NB4 (cell line): Measurements from ENCODE around the gene ACACB.

Source experiments
- DNase-seq: peaks from one replicate; pipeline ENCODE4 v3.0.0; 2010; ENCODE audit warnings: low read depth
- H3K4me3 ChIP-seq: one replicate; pipeline ENCODE4 v1.5.1; 2011; ENCODE audit warnings: mild to moderate bottlenecking, low read depth, low read length, moderate library complexity
- CTCF ChIP-seq: IDR thresholded peaks from one replicate; pipeline ENCODE4 v1.5.1; 2012; ENCODE audit warnings: low read depth, low read length
- MAX ChIP-seq: IDR thresholded peaks from 2 replicates; pipeline ENCODE4 v1.6.1; 2011; ENCODE audit warnings: low read depth, low read length
- MYC ChIP-seq: IDR thresholded peaks from 2 replicates; pipeline ENCODE4 v1.6.1; 2011; ENCODE audit warnings: low read depth, low read length
- POLR2A ChIP-seq: IDR thresholded peaks from 2 replicates; pipeline ENCODE4 v1.6.1; 2011; ENCODE audit warnings: mild to moderate bottlenecking; ENCODE audit not compliant: insufficient read length; ENCODE audit errors: extremely low read depth

ACACB gene

GRCh38 chr12:109126784-109127183 is 10.4 kb downstream of the ACACB start:
- DNase-seq: no peak
- no peak overlapping the region for H3K4me3 ChIP-seq
- TF ChIP-seq CTCF: no peak
- TF ChIP-seq POLR2A: no peak
- no peak for TF ChIP-seq MYC
- no peak for TF ChIP-seq MAX

GRCh38 chr12:109127533-109128242 is 11.3 kb downstream of the ACACB start:
- no peak for DNase-seq
- TF ChIP-seq MYC (no peak), MAX (no peak), CTCF (no peak), POLR2A (no peak)
- no peak overlapping the region for H3K4me3 ChIP-seq

- TF ChIP-seq MAX: no peak
- no peak for TF ChIP-seq POLR2A
- TF ChIP-seq CTCF: no peak
- TF ChIP-seq MYC: no peak
- peak; percentile 34 for DNase-seq
- H3K4me3 ChIP-seq: no peak overlapping the region
Measured at GRCh38 chr12:109130297-109131153, 14.1 kb downstream of the ACACB start.

- TF ChIP-seq POLR2A: no peak
- no peak for TF ChIP-seq CTCF
- no peak for TF ChIP-seq MYC
- TF ChIP-seq MAX: no peak
- H3K4me3 ChIP-seq: no peak overlapping the region
- DNase-seq: no peak
Measured at GRCh38 chr12:109131154-109132050, 15.0 kb downstream of the ACACB start.

- DNase-seq: peak; percentile 43
- H3K4me3 ChIP-seq: no peak overlapping the region
- TF ChIP-seq MYC: no peak
- TF ChIP-seq CTCF: peak; percentile 69
- TF ChIP-seq MAX: no peak
Measured at GRCh38 chr12:109134186-109134917, 18.0 kb downstream of the ACACB start.
